Measurements from ENCODE around the gene FBXL7.

DNA sequence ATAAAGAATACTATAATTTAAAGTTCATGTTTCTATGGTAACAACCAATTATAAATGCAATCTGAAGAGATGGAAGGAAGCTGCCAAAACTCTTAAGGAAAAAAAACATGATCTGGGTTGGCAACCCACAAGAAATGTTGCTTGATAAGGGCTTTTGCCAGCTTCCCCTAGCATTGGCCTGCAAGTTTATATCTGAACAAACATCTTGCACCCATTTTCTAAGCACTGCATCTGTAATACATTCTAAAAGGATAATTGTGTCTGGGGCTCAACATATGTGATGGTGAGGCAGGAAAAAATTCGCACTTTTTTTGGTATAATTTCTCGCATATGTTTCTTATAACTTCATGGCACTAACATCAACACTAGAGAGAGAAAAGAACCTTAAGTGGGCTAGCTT lies 276.4 kb downstream of the FBXL7 start:
- TF ChIP-seq YY1 (IDR thresholded peaks at IDR 0.05; ENCODE audit: low read depth) (no peak), ZBTB7A (IDR thresholded peaks at IDR 0.05; ENCODE audit: low read depth) (no peak), CREB1 (IDR thresholded peaks at IDR 0.05; ENCODE audit: low read depth) (no peak), EP300 (IDR thresholded peaks at IDR 0.05; ENCODE audit: borderline replicate concordance) (no peak), TAF1 (IDR thresholded peaks at IDR 0.05; ENCODE audit: low read depth) (no peak), RAD21 (IDR thresholded peaks at IDR 0.05; ENCODE audit: low read depth) (no peak), FOXM1 (IDR thresholded peaks at IDR 0.05; ENCODE audit: borderline replicate concordance, low read depth) (no peak)
- TF ChIP-seq, protein P1, sequence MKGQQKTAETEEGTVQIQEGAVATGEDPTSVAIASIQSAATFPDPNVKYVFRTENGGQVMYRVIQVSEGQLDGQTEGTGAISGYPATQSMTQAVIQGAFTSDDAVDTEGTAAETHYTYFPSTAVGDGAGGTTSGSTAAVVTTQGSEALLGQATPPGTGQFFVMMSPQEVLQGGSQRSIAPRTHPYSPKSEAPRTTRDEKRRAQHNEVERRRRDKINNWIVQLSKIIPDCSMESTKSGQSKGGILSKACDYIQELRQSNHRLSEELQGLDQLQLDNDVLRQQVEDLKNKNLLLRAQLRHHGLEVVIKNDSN (IDR thresholded peaks at IDR 0.05): no peak
- TF ChIP-seq, protein P2, sequence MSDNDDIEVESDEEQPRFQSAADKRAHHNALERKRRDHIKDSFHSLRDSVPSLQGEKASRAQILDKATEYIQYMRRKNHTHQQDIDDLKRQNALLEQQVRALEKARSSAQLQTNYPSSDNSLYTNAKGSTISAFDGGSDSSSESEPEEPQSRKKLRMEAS (IDR thresholded peaks at IDR 0.05): no peak

Measured in Ishikawa (cell line).